Right lobe of liver (tissue), 4 donors: ENCODE results near the gene CEP95.

Experiments
- CTCF ChIP-seq, 4 donors: fragments of 200-600 bp in 3 of 4; fragments of 450-650 bp in 1 of 4; IDR thresholded peaks; one replicate each; pipeline versions ENCODE4 v1.5.1 to v1.8.0; 2016 to 2022; ENCODE audit warnings: antibody characterized with exemption in 4 of 4, mild to moderate bottlenecking in 2 of 4
- POLR2A ChIP-seq: fragments of 450-650 bp; IDR thresholded peaks from one replicate; pipeline ENCODE4 v1.6.1; 2017; ENCODE audit warnings: antibody characterized with exemption, mild to moderate bottlenecking
- donor health status: DM: no; HTN: no; CAD: no.
- donor health status: DM: no; HTN: no; CAD: no.
- donor health status: DM: no; HTN: yes; CAD: no.

GRCh38 chr17:64472564-64472963 lies 34.2 kb upstream of the CEP95 start:
- no peak for TF ChIP-seq CTCF (IDR thresholded peaks at IDR 0.05)
- no peak for TF ChIP-seq POLR2A
